ENCODE results near the gene PROX2.

- TF ChIP-seq CTCF (IDR thresholded peaks at IDR 0.05) (no peak), POLR2AphosphoS5 (IDR thresholded peaks at IDR 0.05) (no peak)
Measured at GRCh38 chr14:74909501-74909900, 33.6 kb upstream of the PROX2 start.
